HG03039 (cell line): ENCODE results near the gene SESN1.
"Not testable (repeated sequence)": the region's sequence is repeated elsewhere in the genome, so short reads cannot be mapped to it uniquely, and the experiment has no call there.

Source experiments
- ATAC-seq: cut with Tn5 transposase; IDR thresholded peaks from one replicate; pipeline ENCODE4 v1.9.1; 2021; ENCODE audit warnings: mild to moderate bottlenecking, moderate library complexity; ENCODE audit not compliant: unreplicated experiment

SESN1 gene

GRCh38 chr6:109095036-109095834 is 589 bp upstream of the SESN1 start, which contains the start of gene CEP57L1:
Gene CEP57L1 (plus strand): TSS chr6:109095507. CDS start chr6:109145222, 49,715 bp downstream.
- peak; percentile 66 for ATAC-seq

- no peak for ATAC-seq
Measured at GRCh38 chr6:109093732-109094415, 772 bp downstream of the SESN1 start.

GRCh38 chr6:109092074-109092473 is 2.6 kb downstream of the SESN1 start:
- no peak for ATAC-seq

- ATAC-seq: no peak
Measured at GRCh38 chr6:109091314-109092024, 3.2 kb downstream of the SESN1 start.

GRCh38 chr6:109088995-109089394 is 5.7 kb downstream of the SESN1 start:
- no peak for ATAC-seq

- ATAC-seq: no peak
Measured at GRCh38 chr6:109087661-109088264, 6.9 kb downstream of the SESN1 start.

- ATAC-seq: not testable (repeated sequence)
Measured at GRCh38 chr6:109084146-109084545, 10.5 kb downstream of the SESN1 start.

- no peak for ATAC-seq
Measured at GRCh38 chr6:109083657-109084056, 11.0 kb downstream of the SESN1 start.

GRCh38 chr6:109082188-109082577 is 12.5 kb downstream of the SESN1 start:
- no peak for ATAC-seq

- no peak for ATAC-seq
Measured at GRCh38 chr6:109081516-109082187, 13.0 kb downstream of the SESN1 start.

GRCh38 chr6:109081026-109081425 is 13.6 kb downstream of the SESN1 start:
- no peak for ATAC-seq

GRCh38 chr6:109079981-109080380 is 14.7 kb downstream of the SESN1 start:
- no peak for ATAC-seq

GRCh38 chr6:109076377-109076776 is 18.3 kb downstream of the SESN1 start:
- ATAC-seq: no peak

- no peak for ATAC-seq
Measured at GRCh38 chr6:109075934-109076333, 18.7 kb downstream of the SESN1 start.

- ATAC-seq: no peak
Measured at GRCh38 chr6:109074133-109074415, 20.6 kb downstream of the SESN1 start.

- ATAC-seq: no peak
Measured at GRCh38 chr6:109073344-109074132, 21.1 kb downstream of the SESN1 start.

- ATAC-seq: no peak
Measured at GRCh38 chr6:109071125-109071917, 23.3 kb downstream of the SESN1 start.

GRCh38 chr6:109069746-109070145 is 24.9 kb downstream of the SESN1 start:
- no peak for ATAC-seq

- ATAC-seq: no peak
Measured at GRCh38 chr6:109062767-109063352, 31.8 kb downstream of the SESN1 start.
